Lung microvascular endothelial cell (primary cell): ENCODE measurements around the gene RASD1. TPM values are rescaled to one million over a fixed set of nuclear protein-coding genes. Genes with fewer than 3 reads are reported as not detected.
A peak's percentile ranks its signal among the peaks of the same experiment; 100 is the strongest.

ENCODE experiments used
- DNase-seq, 2 donors: peaks; one replicate each; pipeline versions ENCODE4 v3.0.0 to v3.0.0-alpha.2; 2010; ENCODE audit warnings: low read depth in 2 of 2
- total RNA-seq: library from RNA; depleted of rRNA; stranded (reverse); fragments of >200 nt; gene quantifications from 2 replicates; pipeline ENCODE4 v1.2.1, GENCODE V29; 2014

The RASD1 gene
- total RNA-seq, 1 donor from 2014 or later: 3.8 TPM

GRCh38 chr17:17510456-17511292 is 14.5 kb upstream of the RASD1 start:
- DNase-seq: no peak

- no peak for DNase-seq
These were observed 13.6 kb upstream of the RASD1 start for GRCh38 chr17:17509601-17510425.

- no peak for DNase-seq
These were observed 12.7 kb upstream of the RASD1 start for GRCh38 chr17:17508646-17509591.

GRCh38 chr17:17508019-17508535 is 11.9 kb upstream of the RASD1 start:
- DNase-seq: no peak

DNA sequence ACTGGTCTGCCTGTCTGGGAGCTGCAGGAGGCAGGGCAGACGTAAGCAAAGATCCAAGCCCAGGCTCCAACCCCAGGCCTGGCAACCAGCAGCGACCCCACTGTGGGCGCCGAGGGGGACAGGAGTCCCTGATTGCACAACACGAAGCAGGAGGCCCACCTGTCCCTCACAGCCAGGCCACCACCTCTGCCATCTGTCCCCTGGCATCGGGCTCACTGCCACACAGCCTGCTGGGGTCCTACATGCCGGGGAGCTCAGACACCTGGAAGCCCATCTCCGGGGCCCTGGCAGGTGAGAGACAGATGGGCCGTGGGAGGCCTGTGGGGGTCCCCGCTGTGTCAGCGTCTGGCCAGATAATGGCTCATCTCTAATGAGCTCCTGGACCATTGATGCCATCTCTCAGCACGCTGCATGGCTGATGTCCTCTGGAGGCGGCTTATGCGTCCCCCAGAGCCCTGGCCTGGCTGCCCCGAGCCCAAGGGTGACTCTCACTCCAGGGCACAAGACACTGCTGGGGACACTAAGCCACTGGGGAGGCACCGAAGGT is 11.3 kb upstream of the RASD1 start:
- no peak for DNase-seq

- no peak for DNase-seq
These were observed 10.8 kb upstream of the RASD1 start for GRCh38 chr17:17506893-17507464.

DNA sequence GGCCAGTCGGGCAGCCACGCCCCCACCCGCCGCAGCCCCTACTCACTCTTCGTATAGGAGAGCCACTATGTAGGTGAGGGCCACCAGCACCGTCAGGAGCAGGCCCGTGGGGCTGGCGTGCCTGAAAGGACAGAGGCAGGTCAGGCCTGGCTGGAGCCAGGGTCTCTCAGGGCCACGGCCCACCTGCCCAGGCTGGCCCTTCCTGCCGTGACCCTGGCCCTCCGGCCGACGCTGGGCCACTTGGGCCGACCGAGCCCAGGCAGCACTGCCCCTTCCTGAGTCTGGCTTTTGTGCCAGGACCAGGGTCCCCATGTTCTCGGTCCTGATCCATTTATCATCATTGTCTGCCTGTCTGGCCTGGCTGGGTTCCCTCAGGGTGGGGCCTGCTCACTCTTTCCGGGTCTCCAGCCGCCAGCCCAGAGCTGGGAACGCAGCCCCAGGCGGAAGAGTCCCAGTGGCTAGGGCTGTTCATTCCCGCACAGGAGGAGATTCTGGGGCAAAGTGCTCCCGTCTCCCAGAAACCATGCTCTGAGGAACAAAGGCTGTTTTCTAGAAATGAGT is 10.1 kb upstream of the RASD1 start:
- peak in 1 of 2 donors; percentile 66 for DNase-seq

- DNase-seq: no peak
These were observed 9.5 kb upstream of the RASD1 start for GRCh38 chr17:17505610-17506171.

- DNase-seq: no peak
These were observed 9.0 kb upstream of the RASD1 start for GRCh38 chr17:17505151-17505550.

- no peak for DNase-seq
These were observed 8.3 kb upstream of the RASD1 start for GRCh38 chr17:17504341-17505140.

GRCh38 chr17:17503566-17504130 is 7.5 kb upstream of the RASD1 start:
- DNase-seq: no peak

- DNase-seq: no peak
These were observed 6.8 kb upstream of the RASD1 start for GRCh38 chr17:17502741-17503565.

DNA sequence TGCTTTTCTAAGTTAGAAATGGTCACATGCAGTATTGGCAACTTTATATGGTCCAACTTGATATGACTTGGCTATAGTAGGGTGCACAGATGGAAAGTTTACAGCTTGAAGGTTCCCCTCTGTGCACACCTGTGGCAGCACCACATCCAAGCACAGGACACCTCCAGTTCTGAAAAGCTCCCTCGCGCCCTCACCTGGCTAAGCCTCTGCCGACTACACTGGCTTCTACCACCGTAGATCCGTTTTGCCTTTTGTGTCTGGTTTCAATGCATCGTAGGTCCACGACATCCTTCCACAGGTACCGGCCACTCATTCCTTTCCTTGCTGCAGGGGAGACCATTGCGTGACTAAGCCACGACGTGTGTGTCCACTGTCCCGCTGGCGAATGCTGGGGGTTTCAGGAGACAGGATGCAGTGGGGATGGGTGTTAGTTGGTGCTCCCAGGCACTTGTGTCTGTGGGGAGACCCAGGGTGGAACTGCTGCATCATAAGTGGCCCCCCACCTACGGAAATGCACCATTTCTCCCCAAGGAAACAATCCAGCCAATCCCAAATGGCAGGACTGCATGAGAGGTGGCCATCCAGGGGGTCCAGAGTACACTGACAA is 4.9 kb upstream of the RASD1 start:
- peak in 1 of 2 donors; percentile 48 for DNase-seq

GRCh38 chr17:17499402-17500145 is 3.4 kb upstream of the RASD1 start:
- DNase-seq: no peak

DNA sequence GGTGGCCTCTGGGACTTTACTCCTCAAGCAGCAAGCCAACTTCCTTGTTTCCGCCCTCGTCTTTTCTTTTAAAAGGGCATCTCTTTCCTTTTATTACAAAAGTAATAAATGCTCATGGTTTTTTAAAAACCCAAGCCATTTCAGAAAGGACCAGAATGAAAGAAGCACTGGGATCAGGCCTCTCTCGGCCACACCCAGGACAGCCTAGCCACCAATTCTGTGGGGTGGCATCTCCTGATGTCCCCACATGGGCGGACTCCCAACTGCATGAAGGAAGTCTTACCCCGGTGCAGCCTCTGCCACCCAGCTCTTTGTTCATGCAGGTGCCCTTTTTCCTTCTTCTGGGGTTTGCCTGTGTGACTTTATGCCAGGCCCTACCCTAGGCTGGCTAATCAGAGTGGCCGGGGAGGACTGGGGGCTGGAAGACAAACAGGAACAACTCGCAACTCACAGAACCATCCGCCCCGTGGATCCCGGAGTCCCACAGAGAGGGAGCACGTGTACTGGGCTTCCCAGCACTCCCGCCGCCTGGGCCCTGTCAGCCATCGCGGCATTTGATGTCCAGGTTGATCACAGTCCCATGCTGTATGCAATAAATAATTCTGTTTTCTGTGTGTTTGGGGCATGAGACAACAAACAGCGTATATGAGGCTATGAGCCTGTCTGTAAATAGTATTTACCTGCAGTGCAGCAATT is 2.6 kb upstream of the RASD1 start:
- DNase-seq: no peak
